Neuronal stem cell (in vitro differentiated cells): Measurements from ENCODE around the gene LZTS3.
A peak's percentile ranks its signal among the peaks of the same experiment; 100 is the strongest.

Experiments used
- DNase-seq: peaks from one replicate; pipeline ENCODE4 v3.0.0-alpha.2; 2013; ENCODE audit warnings: low spot score
- H2AFZ ChIP-seq: one replicate; pipeline ENCODE4 v1.6.1; 2013; ENCODE audit warnings: mild to moderate bottlenecking, low read length, inconsistent platforms
- H2AK5ac ChIP-seq: 2 replicates; pipeline ENCODE4 v1.6.1; 2013; ENCODE audit warnings: low read depth, mild to moderate bottlenecking, inconsistent platforms, low read length, moderate library complexity, mixed read lengths
- H2BK120ac ChIP-seq: 2 replicates; pipeline ENCODE4 v1.6.1; 2013; ENCODE audit warnings: low read depth, mild to moderate bottlenecking, inconsistent platforms, low read length, moderate library complexity, mixed read lengths
- H2BK12ac ChIP-seq: one replicate; pipeline ENCODE4 v1.6.1; 2013; ENCODE audit warnings: low read length, inconsistent platforms
- H2BK15ac ChIP-seq: 2 replicates; pipeline ENCODE4 v1.6.1; 2013; ENCODE audit warnings: mild to moderate bottlenecking, low read length, inconsistent platforms, mixed read lengths
- H2BK5ac ChIP-seq: one replicate; pipeline ENCODE4 v1.6.1; 2013; ENCODE audit warnings: inconsistent platforms, mild to moderate bottlenecking, low read length, moderate library complexity
- H3K14ac ChIP-seq: one replicate; pipeline ENCODE4 v1.6.1; 2013; ENCODE audit warnings: low read length, inconsistent platforms
- H3K18ac ChIP-seq: 2 replicates; pipeline ENCODE4 v1.6.1; 2013; ENCODE audit warnings: low read length, inconsistent platforms
- H3K23ac ChIP-seq: 2 replicates; pipeline ENCODE4 v1.6.1; 2013; ENCODE audit warnings: low read depth, mild to moderate bottlenecking, mixed read lengths, low read length, inconsistent platforms; ENCODE audit not compliant: poor library complexity
- H3K27ac ChIP-seq: replicated peaks from 3 replicates; pipeline ENCODE4 v1.5.1; 2013; ENCODE audit warnings: low read length, inconsistent platforms
- H3K27me3 ChIP-seq, 3 experiments: 2 replicates each; pipeline ENCODE4 v1.6.1; 2013; ENCODE audit warnings: low read length in 3 of 3, mild to moderate bottlenecking in 2 of 3, inconsistent platforms in 1 of 3, low read depth in 1 of 3, mixed read lengths in 1 of 3, moderate library complexity in 1 of 3; ENCODE audit not compliant: control insufficient read depth in 3 of 3, insufficient read depth in 3 of 3
- H3K36me3 ChIP-seq, 2 donors: replicated peaks in 1 of 2; 2 replicates each; pipeline ENCODE4 v1.6.1; 2013; ENCODE audit warnings: low read length in 2 of 2; ENCODE audit not compliant: control insufficient read depth in 2 of 2, insufficient read depth in 2 of 2
- H3K4ac ChIP-seq: 2 replicates; pipeline ENCODE4 v1.6.1; 2013; ENCODE audit warnings: inconsistent platforms, mild to moderate bottlenecking, low read length, moderate library complexity
- H3K4me1 ChIP-seq, 2 donors: 1 replicate in 1 of 2; 2 replicates in 1 of 2; pipeline ENCODE4 v1.6.1; 2013; ENCODE audit warnings: low read length in 2 of 2, low read depth in 1 of 2; ENCODE audit not compliant: control insufficient read depth in 2 of 2, insufficient read depth in 1 of 2
- H3K4me2 ChIP-seq: one replicate; pipeline ENCODE4 v1.6.1; 2013; ENCODE audit warnings: mild to moderate bottlenecking, low read length, inconsistent platforms; ENCODE audit not compliant: insufficient read depth, poor library complexity, severe bottlenecking
- H3K4me3 ChIP-seq, 2 donors: 2 replicates each; pipeline ENCODE4 v1.5.1; 2013; ENCODE audit warnings: low read length in 2 of 2, mild to moderate bottlenecking in 2 of 2, inconsistent platforms in 1 of 2, moderate library complexity in 1 of 2
- H3K79me1 ChIP-seq: one replicate; pipeline ENCODE4 v1.6.1; 2013; ENCODE audit warnings: low read depth, mild to moderate bottlenecking, inconsistent platforms, low read length, moderate library complexity
- H3K9ac ChIP-seq: one replicate; pipeline ENCODE4 v1.6.1; 2013; ENCODE audit warnings: mild to moderate bottlenecking, low read depth, low read length, inconsistent platforms; ENCODE audit not compliant: poor library complexity
- H3K9me3 ChIP-seq, 2 donors: replicated peaks in 1 of 2; 2 replicates each; pipeline versions ENCODE3 to v1.6.1; 2013; ENCODE audit warnings: low read length in 2 of 2, mild to moderate bottlenecking in 2 of 2, inconsistent platforms in 1 of 2, low read depth in 1 of 2, mixed read lengths in 1 of 2, moderate library complexity in 1 of 2; ENCODE audit not compliant: control insufficient read depth in 2 of 2, insufficient read depth in 1 of 2
- H4K8ac ChIP-seq: one replicate; pipeline ENCODE4 v1.6.1; 2013; ENCODE audit warnings: low read depth, mild to moderate bottlenecking, inconsistent platforms, low read length, moderate library complexity
- H4K91ac ChIP-seq: one replicate; pipeline ENCODE4 v1.6.1; 2013; ENCODE audit warnings: low read length, low read depth, mild to moderate bottlenecking, inconsistent platforms; ENCODE audit not compliant: poor library complexity
- WGBS, 2 donors: extraction: QIAGEN DNeasy Blood & Tissue Kit; methylation state at CpG; one replicate each; pipeline ENCODE4 v1.1.7; 2013; ENCODE audit warnings: missing lambda C conversion rate in 2 of 2, mixed read lengths in 1 of 2; ENCODE audit not compliant: insufficient read length in 2 of 2, insufficient replicate concordance in 1 of 2; ENCODE audit errors: extremely low coverage in 2 of 2; 5-methylcytosine and 5-hydroxymethylcytosine counted together

Gene LZTS3

GRCh38 chr20:3173610-3174441, 477 bp upstream of the LZTS3 start:
- Histone ChIP-seq H3K23ac (peak overlapping the region; percentile 90), H2AK5ac (peak overlapping the region; percentile 93), H3K9ac (peak overlapping the region; percentile 97), H4K8ac (peak overlapping the region; percentile 57), H3K9me3 (peaks cover 0 to 2% of the 10 kb centered on the region in 2 donors), H2AFZ (peak overlapping the region; percentile 99), H4K91ac (no peak overlapping the region), H2BK120ac (no peak overlapping the region), H3K18ac (peak overlapping the region; percentile 91), H3K4me2 (peak overlapping the region; percentile 93), H3K79me1 (no peaks in the 10 kb centered on the region), H2BK5ac (peak overlapping the region; percentile 75), H3K4me1 (peaks cover 11% of the 10 kb centered on the region in 2 donors), H3K36me3 (no peaks in the 10 kb centered on the region), H2BK15ac (peak overlapping the region; percentile 80), H3K27ac (peak overlapping the region; percentile 88), H3K27me3 (peaks cover 0 to 4% (median 0%) of the 10 kb centered on the region in 3 experiments), H3K4ac (peak overlapping the region; percentile 58), H2BK12ac (peak overlapping the region; percentile 60), H3K14ac (no peak overlapping the region), H3K4me3 (peak overlapping the region; percentile 66 to 97)
- no CpG with 5 or more reads among the region's 84 CpGs for WGBS, 2 donors
- peak; percentile 91 for DNase-seq

GRCh38 chr20:3172126-3172932, 1.0 kb downstream of the LZTS3 start:
- no peak overlapping the region for H3K23ac ChIP-seq
- H3K9ac ChIP-seq = peak overlapping the region; percentile 98
- peak overlapping the region; percentile 66 to 95 for H3K4me3 ChIP-seq
- peak overlapping the region; percentile 99 for H2AFZ ChIP-seq
- H4K91ac ChIP-seq = no peak overlapping the region
- no peak overlapping the region for H2BK120ac ChIP-seq
- H2BK15ac ChIP-seq = no peak overlapping the region
- peak overlapping the region; percentile 73 for H3K18ac ChIP-seq
- H3K9me3 ChIP-seq = peaks cover 0 to 2% of the 10 kb centered on the region in 2 donors
- peak overlapping the region; percentile 90 for H3K27ac ChIP-seq
- H2BK5ac ChIP-seq = no peak overlapping the region
- no peak overlapping the region for H2BK12ac ChIP-seq
- H4K8ac ChIP-seq = no peak overlapping the region
- no peaks in the 10 kb centered on the region for H3K36me3 ChIP-seq
- H3K14ac ChIP-seq = no peak overlapping the region
- peak overlapping the region; percentile 72 for H3K4me2 ChIP-seq
- H3K4me1 ChIP-seq = peaks cover 11 to 14% of the 10 kb centered on the region in 2 donors
- H3K4ac ChIP-seq = no peak overlapping the region
- H3K27me3 ChIP-seq = peaks cover 0 to 13% (median 0%) of the 10 kb centered on the region in 3 experiments
- H3K79me1 ChIP-seq = peaks cover 3% of the 10 kb centered on the region
- WGBS, 2 donors = no CpG with 5 or more reads among the region's 5 CpGs
- DNase-seq = no peak
- H2AK5ac ChIP-seq = peak overlapping the region; percentile 48

- DNase-seq = no peak
- no peak overlapping the region for H3K4me3 ChIP-seq
Measured at GRCh38 chr20:3171391-3172125, 1.8 kb downstream of the LZTS3 start.

More at GRCh38 chr20:3171391-3172125, 1.8 kb downstream of the LZTS3 start:
- no peak overlapping the region for H3K18ac ChIP-seq
- no peak overlapping the region for H3K4ac ChIP-seq
- H4K91ac ChIP-seq = no peak overlapping the region
- WGBS, 2 donors = no CpG with 5 or more reads among the region's 14 CpGs
- no peak overlapping the region for H3K4me2 ChIP-seq
- H3K14ac ChIP-seq = no peak overlapping the region
- no peak overlapping the region for H3K23ac ChIP-seq
- peaks cover 0 to 13% (median 0%) of the 10 kb centered on the region in 3 experiments for H3K27me3 ChIP-seq
- no peak overlapping the region for H2AFZ ChIP-seq
- H2BK5ac ChIP-seq = peak overlapping the region; percentile 79
- H2BK120ac ChIP-seq = no peak overlapping the region
- H3K27ac ChIP-seq = no peak overlapping the region
- H3K9me3 ChIP-seq = peaks cover 0 to 2% of the 10 kb centered on the region in 2 donors
- peaks cover 11 to 14% of the 10 kb centered on the region in 2 donors for H3K4me1 ChIP-seq
- peaks cover 3% of the 10 kb centered on the region for H3K79me1 ChIP-seq
- H2BK12ac ChIP-seq = no peak overlapping the region
- no peaks in the 10 kb centered on the region for H3K36me3 ChIP-seq
- no peak overlapping the region for H2BK15ac ChIP-seq
- no peak overlapping the region for H3K9ac ChIP-seq
- H4K8ac ChIP-seq = no peak overlapping the region
- H2AK5ac ChIP-seq = no peak overlapping the region
